Liver (tissue), 9 donors: Measurements from ENCODE around the gene ALPP. TPM values are rescaled to one million over a fixed set of nuclear protein-coding genes. Genes with fewer than 3 reads are reported as not detected.
"Not testable (repeated sequence)": the region's sequence is repeated elsewhere in the genome, so short reads cannot be mapped to it uniquely, and the experiment has no call there.

Source experiments
- DNase-seq: peaks from one replicate; pipeline ENCODE4 v3.0.0-alpha.2; 2017; ENCODE audit warnings: low spot score
- H3K27ac ChIP-seq, 2 donors: one replicate each; pipeline ENCODE4 v1.7.0; 2013; ENCODE audit warnings: inconsistent platforms in 2 of 2, low read length in 2 of 2, control low read depth in 1 of 2, low read depth in 1 of 2, mild to moderate bottlenecking in 1 of 2
- H3K27me3 ChIP-seq, 4 donors: one replicate each; pipeline versions ENCODE4 v1.6.1 to v1.7.0; 2013; ENCODE audit warnings: low read length in 3 of 4, inconsistent platforms in 1 of 4, mild to moderate bottlenecking in 1 of 4, moderate library complexity in 1 of 4; ENCODE audit not compliant: control insufficient read depth in 4 of 4, insufficient read depth in 4 of 4
- H3K36me3 ChIP-seq, 4 donors: one replicate each; pipeline versions ENCODE4 v1.6.1 to v1.7.0; 2013; ENCODE audit warnings: low read length in 3 of 4, mild to moderate bottlenecking in 3 of 4, low read depth in 1 of 4, moderate library complexity in 1 of 4; ENCODE audit not compliant: control insufficient read depth in 4 of 4, insufficient read depth in 3 of 4
- H3K4me1 ChIP-seq, 4 donors: one replicate each; pipeline versions ENCODE4 v1.6.1 to v1.7.0; 2013; ENCODE audit warnings: low read length in 3 of 4, mild to moderate bottlenecking in 3 of 4, moderate library complexity in 1 of 4; ENCODE audit not compliant: control insufficient read depth in 4 of 4, insufficient read depth in 4 of 4
- H3K4me3 ChIP-seq, 3 donors: one replicate each; pipeline versions ENCODE4 v1.6.1 to v1.7.0; 2013; ENCODE audit warnings: low read length in 3 of 3, control low read depth in 1 of 3, low read depth in 1 of 3, mild to moderate bottlenecking in 1 of 3
- H3K9ac ChIP-seq, 2 donors: one replicate each; pipeline ENCODE4 v1.7.0; 2013; ENCODE audit warnings: low read length in 2 of 2, mild to moderate bottlenecking in 2 of 2, moderate library complexity in 2 of 2, control low read depth in 1 of 2, low read depth in 1 of 2
- H3K9me3 ChIP-seq, 4 donors: one replicate each; pipeline versions ENCODE4 v1.6.1 to v1.7.0; 2013; ENCODE audit warnings: low read length in 3 of 4; ENCODE audit not compliant: control insufficient read depth in 4 of 4
- EGR1 ChIP-seq, 2 donors: IDR thresholded peaks; 2 replicates each; pipeline ENCODE4 v1.6.1; 2016 to 2018; ENCODE audit warnings: antibody characterized with exemption in 2 of 2, low read depth in 2 of 2
- FOXA1 ChIP-seq: IDR thresholded peaks from 2 replicates; pipeline ENCODE4 v1.6.1; 2016; ENCODE audit warnings: antibody characterized with exemption
- FOXA2 ChIP-seq: IDR thresholded peaks from 2 replicates; pipeline ENCODE4 v1.6.1; 2016; ENCODE audit warnings: antibody characterized with exemption
- GABPA ChIP-seq, 2 donors: IDR thresholded peaks in 1 of 2; conservative IDR thresholded peaks in 1 of 2; 2 replicates each; pipeline ENCODE4 v1.6.1; 2016; ENCODE audit warnings: antibody characterized with exemption in 2 of 2, mild to moderate bottlenecking in 1 of 2, moderate library complexity in 1 of 2
- HNF4A ChIP-seq, 2 donors: conservative IDR thresholded peaks; 2 replicates each; pipeline ENCODE4 v1.6.1; 2016; ENCODE audit warnings: antibody characterized with exemption in 2 of 2, mild to moderate bottlenecking in 2 of 2
- HNF4G ChIP-seq: IDR thresholded peaks from 2 replicates; pipeline ENCODE4 v1.6.1; 2016; ENCODE audit warnings: antibody characterized with exemption
- JUND ChIP-seq, 2 donors: IDR thresholded peaks; 2 replicates each; pipeline ENCODE4 v1.6.1; 2016; ENCODE audit warnings: antibody characterized with exemption in 2 of 2
- NR2F2 ChIP-seq: IDR thresholded peaks from 2 replicates; pipeline ENCODE4 v1.6.1; 2016; ENCODE audit warnings: antibody characterized with exemption
- RAD21 ChIP-seq, 2 donors: IDR thresholded peaks; 2 replicates each; pipeline ENCODE4 v1.6.1; 2016; ENCODE audit warnings: antibody characterized with exemption in 2 of 2, mild to moderate bottlenecking in 2 of 2
- RXRA ChIP-seq, 2 donors: IDR thresholded peaks; 2 replicates each; pipeline ENCODE4 v1.6.1; 2017 to 2018; ENCODE audit warnings: antibody characterized with exemption in 2 of 2, mild to moderate bottlenecking in 1 of 2
- SP1 ChIP-seq: IDR thresholded peaks from 2 replicates; pipeline ENCODE4 v1.6.1; 2018; ENCODE audit warnings: antibody characterized with exemption, mild to moderate bottlenecking
- TAF1 ChIP-seq: conservative IDR thresholded peaks from 2 replicates; pipeline ENCODE4 v1.6.1; 2016; ENCODE audit warnings: antibody characterized with exemption, mild to moderate bottlenecking
- YY1 ChIP-seq: IDR thresholded peaks from 2 replicates; pipeline ENCODE4 v1.6.1; 2016; ENCODE audit warnings: antibody characterized with exemption, mild to moderate bottlenecking
- WGBS: extraction: QIAGEN DNeasy Blood & Tissue Kit; methylation state at CpG from one replicate; pipeline ENCODE4 v1.1.7; 2013; 5-methylcytosine and 5-hydroxymethylcytosine counted together
- polyA plus RNA-seq, 2 donors: library from polyadenylated mRNA; stranded (reverse) in 1 of 2; unstranded in 1 of 2; fragments of 200-250 nt in 1 of 2; fragments of >200 nt in 1 of 2; fragmentation: Nextera tagmentation in 1 of 2; extraction: Ambion mirVana in 1 of 2; gene quantifications; one replicate each; pipeline versions ENCODE4 v1.2.1 to v1.2.3, GENCODE V29; 2013 to 2015
- total RNA-seq, 2 donors: library from RNA; depleted of rRNA; stranded (reverse); fragments of >200 nt; gene quantifications; one replicate each; pipeline ENCODE4 v1.2.3, GENCODE V29; 2014
- TF ChIP-seq, protein P1 (sequence below): IDR thresholded peaks from 2 replicates; pipeline ENCODE4 v1.6.1; 2016; ENCODE audit warnings: antibody characterized with exemption
- TF ChIP-seq, protein P2 (sequence below): IDR thresholded peaks from 2 replicates; pipeline ENCODE4 v1.6.1; 2016; ENCODE audit warnings: antibody characterized with exemption, mild to moderate bottlenecking
- TF ChIP-seq, protein P3 (sequence below): IDR thresholded peaks from 2 replicates; pipeline ENCODE4 v1.6.1; 2016; ENCODE audit warnings: antibody characterized with exemption
- donor health status: healthy.
- donor health status: healthy.
- donor health status: healthy.
- donor health status: healthy.
- donor health status: healthy.

ALPP gene
- total and polyA plus RNA-seq, 4 donors = not detected

DNA sequence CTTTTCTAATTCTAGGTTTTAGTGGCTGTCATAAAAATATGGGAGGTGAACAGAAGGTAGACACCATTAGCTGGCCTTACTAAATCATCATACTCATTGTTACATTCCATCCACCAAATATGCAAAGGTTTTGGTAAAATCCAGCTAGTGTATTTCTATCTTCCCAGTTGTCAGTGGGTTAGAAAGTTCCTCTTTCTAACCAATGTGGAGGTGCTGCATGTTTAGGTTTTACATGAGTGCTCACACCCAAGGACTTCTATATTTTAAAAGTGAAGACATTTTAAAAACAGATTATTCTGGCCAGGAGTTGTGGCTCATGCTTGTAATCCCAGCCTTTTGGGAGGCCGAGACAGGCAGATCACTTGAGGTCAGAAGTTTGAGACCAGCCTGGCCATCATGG lies 5.9 kb downstream of the ALPP start:
- Histone ChIP-seq H3K27me3 (peaks cover 0 to 19% (median 7%) of the 10 kb centered on the region in 4 donors), H3K9ac (no peak overlapping the region), H3K27ac (no peak overlapping the region), H3K4me1 (peaks cover 0 to 21% (median 4%) of the 10 kb centered on the region in 4 donors), H3K9me3 (no peaks in the 10 kb centered on the region), H3K4me3 (no peak overlapping the region), H3K36me3 (no peaks in the 10 kb centered on the region)
- WGBS = 82% methylated on average over 1 of the region's 1 CpG
- DNase-seq = no peak
- TF ChIP-seq HNF4G (no peak), EGR1 (IDR thresholded peaks at IDR 0.05; ENCODE audit: low read depth in 2 of 2) (no peak), TAF1 (no peak), JUND (IDR thresholded peaks at IDR 0.05) (no peak)
- TF ChIP-seq, protein P1, sequence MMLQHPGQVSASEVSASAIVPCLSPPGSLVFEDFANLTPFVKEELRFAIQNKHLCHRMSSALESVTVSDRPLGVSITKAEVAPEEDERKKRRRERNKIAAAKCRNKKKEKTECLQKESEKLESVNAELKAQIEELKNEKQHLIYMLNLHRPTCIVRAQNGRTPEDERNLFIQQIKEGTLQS = no peak

DNA sequence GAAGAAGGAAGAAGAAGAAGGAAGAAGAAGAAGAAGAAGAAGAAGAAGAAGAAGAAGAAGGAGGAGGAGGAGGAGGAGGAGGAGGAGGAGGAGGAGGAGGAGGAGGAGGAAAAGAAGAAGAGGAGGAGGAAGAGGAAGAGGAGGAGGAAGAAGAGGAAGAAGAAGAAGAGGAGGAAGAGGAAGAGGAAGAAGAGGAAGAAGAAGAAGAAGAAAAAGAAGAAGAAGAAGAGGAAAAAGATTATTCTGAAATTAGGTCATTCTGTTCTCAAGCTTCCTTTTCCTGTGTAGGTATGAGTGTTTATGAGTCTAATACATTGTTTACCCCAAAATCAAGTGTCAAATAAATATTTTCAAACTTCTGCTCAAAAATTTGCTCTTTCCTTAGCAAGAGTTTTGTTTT lies 6.5 kb downstream of the ALPP start:
- H3K36me3 ChIP-seq, H3K9ac ChIP-seq, H3K9me3 ChIP-seq, H3K4me3 ChIP-seq, H3K27ac ChIP-seq, DNase-seq: not testable (repeated sequence)
- peaks cover 0 to 21% (median 4%) of the 10 kb centered on the region in 4 donors for H3K4me1 ChIP-seq
- peaks cover 0 to 19% (median 8%) of the 10 kb centered on the region in 4 donors for H3K27me3 ChIP-seq

DNA sequence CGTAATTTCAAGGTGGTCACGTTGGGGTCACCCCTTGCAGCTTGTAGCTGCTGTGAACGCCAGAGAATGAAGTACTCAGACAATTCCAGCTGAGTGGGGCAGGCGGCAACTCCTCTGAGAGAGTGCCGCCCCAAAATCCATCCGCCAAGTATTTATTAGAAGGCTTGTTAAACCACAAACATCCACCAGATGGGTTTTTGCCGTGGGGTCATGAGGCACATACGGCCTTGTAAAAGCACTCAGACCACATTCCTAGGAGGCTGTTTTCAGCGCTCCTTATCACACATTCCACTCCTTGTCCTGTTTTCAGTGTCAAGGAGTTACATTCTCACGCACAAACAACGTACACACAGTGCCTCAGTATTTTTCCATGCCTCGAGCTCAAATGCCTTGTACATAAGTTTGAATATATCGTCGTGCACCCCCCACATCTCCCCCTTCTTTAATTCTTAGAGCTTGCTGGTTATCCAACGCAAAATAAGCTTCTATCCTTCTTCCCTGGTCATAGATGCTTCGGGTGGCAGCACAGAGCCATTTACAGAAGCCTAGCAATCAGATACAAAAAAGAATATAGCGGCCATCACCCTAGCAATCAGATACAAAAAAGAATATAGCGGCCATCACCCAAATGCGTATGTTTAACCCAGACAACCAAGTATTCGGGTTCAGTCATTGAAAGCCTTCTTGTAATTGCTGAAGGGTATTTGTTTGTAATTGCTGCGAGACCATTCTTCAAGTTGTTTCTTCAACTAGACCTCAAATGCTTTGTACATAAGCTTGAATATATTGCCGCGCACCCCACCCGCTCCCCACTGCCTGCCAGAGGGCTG lies 7.3 kb downstream of the ALPP start:
- Histone ChIP-seq H3K27ac (no peak overlapping the region), H3K9ac (no peak overlapping the region), H3K9me3 (no peaks in the 10 kb centered on the region), H3K36me3 (no peaks in the 10 kb centered on the region), H3K4me1 (peaks cover 0 to 21% (median 4%) of the 10 kb centered on the region in 4 donors), H3K4me3 (no peak overlapping the region), H3K27me3 (peaks cover 0 to 19% (median 10%) of the 10 kb centered on the region in 4 donors)
- 13% methylated on average over 24 of the region's 24 CpGs for WGBS
- DNase-seq = no peak
- no peak for TF ChIP-seq RAD21 (IDR thresholded peaks at IDR 0.05)

DNA sequence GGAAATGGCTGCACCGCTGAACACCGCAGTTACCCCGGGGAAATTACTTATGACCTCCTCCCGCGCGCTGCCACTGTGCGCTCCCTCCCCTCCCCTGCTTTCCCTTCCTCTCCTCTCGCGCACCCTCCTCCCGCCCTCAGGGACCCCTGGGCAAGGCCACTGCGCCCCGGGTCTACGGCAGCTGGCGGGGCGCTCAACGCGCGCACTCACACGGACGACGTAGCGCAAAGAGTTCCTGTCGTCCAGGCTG lies 7.9 kb downstream of the ALPP start:
- Histone ChIP-seq H3K27ac (no peak overlapping the region), H3K4me3 (no peak overlapping the region), H3K36me3 (no peaks in the 10 kb centered on the region), H3K4me1 (peaks cover 0 to 21% (median 4%) of the 10 kb centered on the region in 4 donors), H3K9me3 (no peaks in the 10 kb centered on the region), H3K9ac (no peak overlapping the region), H3K27me3 (peaks cover 0 to 19% (median 10%) of the 10 kb centered on the region in 4 donors)
- no peak for TF ChIP-seq JUND (IDR thresholded peaks at IDR 0.05)
- no peak for TF ChIP-seq EGR1 (IDR thresholded peaks at IDR 0.05; ENCODE audit: low read depth in 2 of 2)
- no peak for TF ChIP-seq FOXA1
- no peak for TF ChIP-seq RXRA (IDR thresholded peaks at IDR 0.05)
- no peak for TF ChIP-seq GABPA (IDR thresholded peaks at IDR 0.05 in 1 of 2, conservative IDR thresholded peaks at IDR 0.05 in 1 of 2)
- TF ChIP-seq, protein P2, sequence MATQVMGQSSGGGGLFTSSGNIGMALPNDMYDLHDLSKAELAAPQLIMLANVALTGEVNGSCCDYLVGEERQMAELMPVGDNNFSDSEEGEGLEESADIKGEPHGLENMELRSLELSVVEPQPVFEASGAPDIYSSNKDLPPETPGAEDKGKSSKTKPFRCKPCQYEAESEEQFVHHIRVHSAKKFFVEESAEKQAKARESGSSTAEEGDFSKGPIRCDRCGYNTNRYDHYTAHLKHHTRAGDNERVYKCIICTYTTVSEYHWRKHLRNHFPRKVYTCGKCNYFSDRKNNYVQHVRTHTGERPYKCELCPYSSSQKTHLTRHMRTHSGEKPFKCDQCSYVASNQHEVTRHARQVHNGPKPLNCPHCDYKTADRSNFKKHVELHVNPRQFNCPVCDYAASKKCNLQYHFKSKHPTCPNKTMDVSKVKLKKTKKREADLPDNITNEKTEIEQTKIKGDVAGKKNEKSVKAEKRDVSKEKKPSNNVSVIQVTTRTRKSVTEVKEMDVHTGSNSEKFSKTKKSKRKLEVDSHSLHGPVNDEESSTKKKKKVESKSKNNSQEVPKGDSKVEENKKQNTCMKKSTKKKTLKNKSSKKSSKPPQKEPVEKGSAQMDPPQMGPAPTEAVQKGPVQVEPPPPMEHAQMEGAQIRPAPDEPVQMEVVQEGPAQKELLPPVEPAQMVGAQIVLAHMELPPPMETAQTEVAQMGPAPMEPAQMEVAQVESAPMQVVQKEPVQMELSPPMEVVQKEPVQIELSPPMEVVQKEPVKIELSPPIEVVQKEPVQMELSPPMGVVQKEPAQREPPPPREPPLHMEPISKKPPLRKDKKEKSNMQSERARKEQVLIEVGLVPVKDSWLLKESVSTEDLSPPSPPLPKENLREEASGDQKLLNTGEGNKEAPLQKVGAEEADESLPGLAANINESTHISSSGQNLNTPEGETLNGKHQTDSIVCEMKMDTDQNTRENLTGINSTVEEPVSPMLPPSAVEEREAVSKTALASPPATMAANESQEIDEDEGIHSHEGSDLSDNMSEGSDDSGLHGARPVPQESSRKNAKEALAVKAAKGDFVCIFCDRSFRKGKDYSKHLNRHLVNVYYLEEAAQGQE = no peak
- TF ChIP-seq RAD21 (IDR thresholded peaks at IDR 0.05) = no peak
- no peak for TF ChIP-seq HNF4G
- TF ChIP-seq FOXA2 = no peak
- TF ChIP-seq SP1 = no peak
- no peak for TF ChIP-seq HNF4A (conservative IDR thresholded peaks at IDR 0.05)
- no peak for TF ChIP-seq TAF1
- TF ChIP-seq, protein P1 = no peak
- no peak for TF ChIP-seq YY1
- TF ChIP-seq, protein P3, sequence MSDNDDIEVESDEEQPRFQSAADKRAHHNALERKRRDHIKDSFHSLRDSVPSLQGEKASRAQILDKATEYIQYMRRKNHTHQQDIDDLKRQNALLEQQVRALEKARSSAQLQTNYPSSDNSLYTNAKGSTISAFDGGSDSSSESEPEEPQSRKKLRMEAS = no peak
- no peak for TF ChIP-seq NR2F2
- DNase-seq = no peak
- WGBS = 14% methylated on average over 23 of the region's 23 CpGs
